OCI-M2 (cell line): ENCODE results near the gene ADAMTS2.

Source experiments
- DNase-seq: peaks from one replicate; lab custom pipeline; 2025; ENCODE audit not compliant: unreplicated experiment; lab: John Stamatoyannopoulos, UW

Gene ADAMTS2

DNA sequence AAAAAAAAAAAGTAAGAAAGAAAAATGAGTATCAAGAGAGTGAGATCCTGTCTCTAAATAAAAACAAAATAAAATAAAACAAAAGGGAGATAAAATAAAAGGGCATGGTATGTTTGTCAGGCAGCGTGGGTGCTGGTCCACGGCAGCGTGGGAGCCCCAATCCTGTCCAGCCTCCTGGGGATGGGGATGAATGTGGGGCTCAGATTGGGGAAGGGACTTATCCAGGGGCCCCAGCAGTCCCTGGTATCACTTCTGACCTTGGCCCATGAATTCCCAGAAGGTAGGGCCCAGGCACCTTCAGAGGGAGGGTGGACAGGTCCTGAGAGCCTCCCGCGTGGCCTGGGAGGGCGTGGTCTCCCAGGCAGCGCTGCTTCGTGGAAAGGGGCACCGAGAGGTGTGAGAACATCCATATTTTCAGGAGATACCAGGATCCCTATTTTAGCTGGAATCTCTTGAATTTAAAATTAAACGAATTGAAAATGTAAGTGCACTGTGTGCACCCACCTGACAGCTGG lies 213.9 kb downstream of the ADAMTS2 start:
- DNase-seq: no peak

DNA sequence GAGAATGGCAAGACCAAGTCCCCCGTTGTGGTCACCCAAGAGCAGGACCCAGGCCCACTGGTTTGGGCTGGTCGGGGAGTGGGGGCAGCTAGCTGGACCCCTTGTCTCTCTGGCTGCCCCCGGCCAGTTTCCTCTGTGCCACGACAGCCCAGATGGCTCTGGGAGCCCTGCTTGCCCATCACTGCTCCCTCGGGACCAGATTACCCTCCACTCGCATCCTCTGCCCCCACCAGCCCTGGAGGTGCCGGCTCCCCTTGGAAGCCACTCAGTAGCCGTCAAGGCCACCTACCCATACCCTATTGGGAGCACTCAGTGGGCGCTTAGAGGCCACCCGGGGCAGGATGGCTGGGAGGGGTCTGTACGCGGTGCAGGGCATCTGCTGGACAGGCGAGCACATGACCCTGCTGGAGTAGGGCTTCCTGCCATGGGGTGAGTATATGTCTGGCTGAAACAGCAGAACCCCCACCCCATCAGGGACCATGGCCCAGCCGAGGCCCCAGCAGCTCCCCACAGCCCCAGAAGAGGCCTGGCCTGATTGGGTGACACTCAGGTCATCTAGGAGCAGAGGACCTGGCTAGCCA lies 215.1 kb downstream of the ADAMTS2 start:
- no peak for DNase-seq

DNA sequence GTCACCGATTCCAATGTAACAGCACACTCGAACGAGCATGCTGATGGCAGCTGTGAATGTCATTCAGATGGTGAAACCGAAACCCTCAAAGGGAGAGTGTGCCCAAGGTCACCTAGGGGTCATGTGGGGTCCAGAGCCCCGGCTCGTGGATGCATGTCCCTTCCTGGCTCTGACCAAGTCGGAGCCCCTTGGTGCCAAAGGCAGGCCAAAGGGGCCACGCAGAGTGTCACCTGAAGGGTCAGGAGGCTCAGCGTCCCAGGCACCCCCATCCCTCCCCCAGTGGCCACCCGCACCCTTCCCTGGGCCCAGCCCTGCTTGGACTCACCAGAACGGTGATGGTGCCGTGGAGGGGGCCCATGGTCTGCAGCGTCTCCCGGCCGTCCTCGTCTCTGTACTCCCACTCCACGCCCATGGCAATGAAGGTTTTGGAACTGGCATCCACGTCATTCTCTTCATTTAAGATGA lies 215.6 kb downstream of the ADAMTS2 start:
- DNase-seq: no peak

DNA sequence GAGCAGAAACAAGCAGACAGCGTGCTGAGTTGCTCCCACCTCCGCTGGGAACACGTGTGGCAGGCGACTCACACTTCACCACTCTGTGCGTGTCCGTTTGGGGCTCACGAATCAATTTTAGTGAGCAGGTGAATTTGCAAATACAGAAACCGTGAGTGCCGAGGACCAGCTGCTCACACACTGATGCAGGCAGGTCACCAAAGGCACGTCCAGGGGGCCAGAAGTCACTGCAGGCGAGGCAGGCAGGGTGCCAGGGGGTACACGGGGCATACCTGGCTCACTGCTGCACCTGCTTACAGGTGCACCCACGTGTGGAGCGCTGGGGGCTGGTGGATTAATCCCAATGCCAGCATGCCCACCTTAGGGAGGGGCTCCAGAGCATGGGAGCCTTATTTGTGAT lies 216.3 kb downstream of the ADAMTS2 start:
- no peak for DNase-seq

DNA sequence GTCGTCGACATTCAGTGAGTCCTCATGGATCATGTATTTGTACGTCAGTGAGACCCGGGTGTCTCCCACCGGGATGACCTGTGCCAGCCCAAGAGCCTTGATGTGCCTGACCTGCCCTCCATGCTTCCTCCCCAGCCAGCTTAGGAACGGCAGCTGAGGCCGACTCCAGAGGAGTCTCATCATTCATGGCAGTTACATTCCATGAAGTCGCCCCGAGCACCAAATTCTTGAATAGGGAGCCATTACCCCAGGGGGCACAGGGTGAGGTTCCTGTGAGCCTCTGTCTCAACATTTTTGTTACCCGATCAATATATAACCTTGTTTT lies 217.3 kb downstream of the ADAMTS2 start:
- DNase-seq: no peak

DNA sequence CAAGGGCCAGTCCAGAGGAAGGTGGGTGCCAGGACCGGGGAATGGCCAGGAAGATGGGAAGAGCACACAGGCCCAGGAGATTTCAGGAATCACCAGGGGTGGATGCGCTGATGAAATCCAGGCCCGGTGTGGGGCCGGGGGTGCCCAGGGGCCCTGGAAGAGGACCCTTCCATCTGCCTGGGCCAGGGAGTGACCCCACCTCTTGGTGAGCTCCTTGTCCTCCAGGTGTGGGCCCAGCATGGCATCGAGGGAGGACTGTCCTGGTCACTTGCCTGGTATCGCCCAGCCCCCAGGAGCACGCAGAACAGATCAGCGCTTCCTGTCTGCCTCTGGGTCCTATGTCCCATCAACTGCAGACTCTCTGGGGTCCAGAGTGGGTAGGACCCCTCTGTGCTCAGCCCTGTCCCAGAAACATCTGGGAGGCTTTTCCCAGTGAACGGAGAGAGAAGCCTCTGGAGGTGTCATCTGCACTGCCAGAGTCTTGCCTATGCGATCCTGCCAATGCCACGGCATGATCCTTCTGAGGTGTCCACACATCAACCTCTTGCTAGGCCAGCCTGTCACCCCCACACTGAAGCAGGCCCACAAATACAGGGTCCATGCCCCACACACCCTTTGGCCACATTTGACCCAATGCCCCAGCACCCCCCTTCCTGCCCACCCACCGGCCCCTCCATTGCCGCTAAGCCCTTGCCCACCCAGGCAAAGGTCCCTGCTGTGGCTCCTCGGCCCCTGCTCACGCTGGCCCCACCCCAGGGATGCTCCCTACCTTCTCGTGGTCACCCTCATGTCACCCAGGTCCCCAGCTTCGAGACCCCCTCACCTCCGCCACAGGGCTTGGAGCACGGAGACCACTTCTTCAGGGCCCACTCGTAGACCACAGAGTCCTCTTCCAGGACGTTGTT lies 217.9 kb downstream of the ADAMTS2 start:
- no peak for DNase-seq

DNA sequence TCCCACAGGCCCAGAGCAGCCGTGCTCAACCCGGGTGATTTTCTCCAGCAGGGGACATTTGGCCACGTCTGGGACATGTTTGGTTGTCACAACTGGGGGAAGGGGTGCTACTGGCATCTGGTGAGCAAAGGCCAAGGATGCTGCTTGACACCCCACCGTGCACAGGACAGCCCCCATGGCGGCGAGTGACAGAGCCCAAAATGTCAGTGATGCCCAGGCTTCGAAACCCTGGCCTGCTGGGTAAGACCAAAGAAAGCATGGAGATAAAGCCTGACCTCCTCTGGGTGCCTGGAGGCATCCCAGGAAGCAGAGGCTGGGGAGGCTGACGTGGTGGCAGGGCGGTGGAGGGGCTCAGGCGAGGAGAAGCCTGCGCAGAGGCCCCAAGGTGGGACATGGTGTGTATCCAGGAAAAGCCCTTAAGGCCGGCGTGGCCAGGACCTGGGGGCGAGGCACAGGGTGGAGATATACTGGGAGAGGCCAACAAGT lies 218.7 kb downstream of the ADAMTS2 start:
- no peak for DNase-seq

DNA sequence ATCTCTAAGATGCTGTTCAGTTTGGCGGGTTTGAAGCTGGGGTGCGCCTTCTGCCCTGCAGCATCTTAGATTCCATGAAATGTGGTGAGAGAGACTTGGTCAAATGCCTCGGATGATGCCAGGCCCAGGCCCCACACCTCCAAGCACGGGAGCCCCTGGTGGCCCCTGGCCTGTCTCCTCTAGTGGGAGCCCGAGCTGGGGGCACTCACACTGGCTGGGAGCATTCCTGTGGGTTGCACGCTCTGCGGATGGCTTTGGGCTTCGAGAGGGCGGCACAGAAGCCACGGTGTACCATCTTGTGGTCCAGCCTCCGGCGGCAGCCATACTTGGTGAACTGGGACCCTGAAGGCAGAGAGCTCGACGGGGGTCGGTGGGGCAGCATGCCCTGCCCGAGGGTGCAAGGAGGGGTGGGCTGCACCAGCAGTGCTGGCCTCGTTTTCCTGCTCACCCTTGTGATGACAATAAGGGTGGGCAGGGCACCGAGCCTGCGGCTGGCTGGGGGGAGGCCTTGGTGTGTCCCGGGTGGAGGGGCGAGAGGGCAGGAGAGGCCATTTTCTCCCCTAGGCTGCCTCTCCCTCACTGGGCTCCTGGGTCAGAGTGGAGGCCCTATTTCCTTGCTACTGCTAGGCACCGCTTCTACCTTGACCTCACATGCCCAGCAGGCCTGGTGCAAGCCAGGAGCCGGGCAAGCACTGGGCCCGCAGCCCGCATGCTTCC lies 219.3 kb downstream of the ADAMTS2 start:
- no peak for DNase-seq

DNA sequence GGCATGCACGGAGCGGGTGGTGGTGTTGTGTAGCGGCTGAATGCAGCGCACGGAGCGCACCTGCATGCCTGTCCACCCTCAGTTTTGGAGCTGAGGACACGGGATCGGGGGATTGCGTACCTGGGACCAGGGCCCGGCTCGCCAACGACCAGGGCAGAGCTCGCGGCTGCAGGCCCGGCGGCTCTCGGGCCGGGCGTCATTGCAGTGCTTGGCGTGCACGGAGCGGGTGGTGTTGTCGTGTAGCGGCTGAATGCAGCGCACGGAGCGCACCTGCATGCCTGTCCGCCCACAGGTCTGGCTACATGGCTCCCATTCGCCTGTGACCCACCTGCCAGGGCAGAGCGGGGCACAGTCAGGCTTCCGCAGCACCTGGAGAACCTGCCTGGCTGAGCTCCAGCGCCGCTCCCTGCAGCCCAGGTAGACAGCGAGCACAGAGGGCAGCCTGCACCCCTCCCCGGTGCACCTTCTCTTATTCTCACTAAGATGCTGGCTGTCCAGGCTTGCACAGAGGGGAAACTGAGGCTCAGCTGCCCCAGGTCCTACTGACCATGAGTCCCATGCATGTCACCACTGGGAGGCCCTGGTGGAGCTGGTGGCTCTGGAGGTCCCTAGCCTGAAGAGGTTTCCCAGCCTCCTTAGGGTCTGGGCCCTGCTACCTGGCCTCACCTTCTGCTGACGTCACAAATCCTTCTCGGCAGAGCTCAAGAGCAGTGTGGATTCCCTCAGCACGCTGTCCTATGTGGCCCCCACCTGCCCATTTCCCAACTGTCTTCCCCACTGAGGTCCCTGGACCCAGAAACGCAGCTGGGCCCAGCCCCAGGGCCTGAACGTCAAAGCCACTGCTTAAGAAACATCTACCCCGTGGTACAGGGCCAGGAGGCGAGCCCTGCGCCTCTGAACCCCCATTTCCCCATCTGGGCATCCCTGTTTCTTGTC lies 220.1 kb downstream of the ADAMTS2 start:
- DNase-seq: no peak

DNA sequence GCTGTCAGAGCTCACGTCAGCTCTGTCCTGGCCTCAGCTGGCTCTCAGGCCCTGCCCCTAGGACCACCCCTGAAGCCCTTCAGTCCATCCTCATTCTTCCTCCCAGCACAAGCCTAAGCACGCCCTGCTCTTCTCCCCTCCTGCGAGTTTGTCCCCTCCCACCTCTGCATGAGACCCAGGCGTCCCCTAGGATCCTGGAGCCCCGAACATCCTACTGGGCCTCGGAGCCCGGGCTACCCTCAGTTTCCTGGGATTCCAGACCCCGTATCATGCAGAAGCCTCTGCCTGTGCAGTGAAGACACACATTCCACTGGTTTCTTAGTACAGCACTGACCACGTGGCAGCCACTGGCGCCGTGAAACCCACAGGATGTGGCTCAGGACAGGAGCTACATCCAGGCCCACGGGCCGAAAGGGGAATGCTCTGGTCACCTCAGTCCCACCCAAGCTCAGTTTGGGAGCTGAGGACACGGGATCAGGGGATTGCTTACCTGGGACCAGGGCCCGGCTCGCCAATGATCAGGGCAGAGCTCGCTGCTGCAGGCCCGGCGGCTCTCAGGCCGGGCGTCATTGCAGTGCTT lies 220.9 kb downstream of the ADAMTS2 start:
- DNase-seq: no peak

DNA sequence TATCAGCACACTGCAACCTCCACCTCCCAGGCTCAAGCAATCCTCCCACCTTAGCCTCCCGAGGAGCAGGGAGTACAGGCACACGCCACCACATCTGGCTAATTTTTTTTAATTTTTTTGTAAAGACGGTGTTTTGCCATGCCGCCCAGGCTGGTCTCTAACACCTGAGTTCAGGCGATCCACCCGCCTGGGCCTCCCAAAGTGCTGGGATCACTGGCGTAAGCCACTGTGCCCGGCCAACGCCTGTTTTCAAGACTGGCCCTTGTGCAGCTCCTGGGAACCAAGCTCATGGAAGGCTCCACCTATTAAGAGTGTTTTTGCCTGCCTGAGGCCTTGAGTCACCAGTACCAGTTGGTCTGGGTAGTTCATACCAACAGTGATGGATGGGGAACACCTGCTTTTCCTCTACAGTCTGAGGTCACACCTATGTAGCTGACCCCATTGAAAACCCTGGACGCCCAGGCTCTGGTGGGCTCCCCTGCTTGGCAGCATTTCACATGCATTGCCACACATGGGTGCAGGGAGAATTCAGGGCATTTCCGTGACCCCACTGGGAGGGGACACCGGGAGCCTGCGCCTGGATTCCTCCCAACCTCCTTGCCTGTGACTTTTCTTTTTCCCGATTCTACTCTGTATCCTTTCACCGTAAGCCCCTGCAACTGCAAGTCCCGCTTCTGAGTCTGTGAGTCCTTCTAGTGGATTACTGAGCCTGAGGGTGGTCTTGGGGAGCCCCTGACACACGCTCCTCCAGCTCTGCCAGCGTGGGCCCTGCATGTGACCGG lies 221.6 kb downstream of the ADAMTS2 start:
- no peak for DNase-seq

DNA sequence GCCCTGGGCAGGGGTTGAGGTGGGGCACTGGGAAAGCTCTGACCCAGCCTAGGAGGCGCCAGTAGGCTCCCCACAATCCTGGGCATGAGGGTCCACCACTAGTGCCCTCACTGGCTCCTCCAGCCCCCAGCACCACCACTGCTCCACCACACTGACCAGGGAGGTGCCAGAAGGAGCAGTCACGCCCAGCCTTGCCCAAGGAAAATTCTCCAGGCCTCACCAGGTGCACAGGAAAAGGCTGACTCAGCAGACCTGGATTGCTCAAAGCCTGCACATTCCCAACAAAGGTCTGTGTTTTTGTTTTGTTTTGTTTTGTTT lies 222.2 kb downstream of the ADAMTS2 start:
- DNase-seq: no peak

DNA sequence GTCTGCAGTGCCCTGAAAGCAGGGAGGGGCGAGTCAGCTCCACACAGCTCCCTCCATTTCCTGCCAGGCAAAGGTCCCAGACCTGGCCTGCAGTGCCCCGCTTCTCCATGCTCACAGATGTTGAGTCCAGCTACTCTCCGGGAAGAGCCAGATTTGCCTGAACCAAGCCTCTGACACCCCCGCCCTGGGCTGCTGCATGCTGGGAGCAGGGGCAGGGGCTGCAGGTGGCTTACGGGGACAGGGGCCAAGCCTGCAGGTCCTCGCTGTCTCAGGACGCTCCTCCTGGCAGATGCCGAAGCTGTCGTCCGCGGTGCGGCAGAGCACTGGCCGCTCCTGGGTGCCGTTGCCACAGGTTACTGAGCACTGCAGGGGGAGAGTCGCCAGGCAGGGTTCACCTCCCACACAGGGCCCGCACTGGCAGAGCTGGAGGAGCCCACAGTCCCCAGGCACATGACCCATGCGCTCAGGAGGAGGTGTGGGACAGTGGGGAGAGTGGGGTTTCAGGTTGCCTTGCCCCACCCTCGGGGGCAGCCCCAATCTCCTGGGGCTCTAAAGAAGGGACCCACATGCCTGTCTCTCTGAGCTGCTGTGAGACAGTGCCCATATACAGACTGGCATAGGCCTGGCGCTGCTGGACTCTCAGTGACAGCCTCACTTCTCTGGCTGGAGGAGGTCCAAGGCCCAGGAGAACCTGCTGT lies 222.7 kb downstream of the ADAMTS2 start:
- DNase-seq: no peak

DNA sequence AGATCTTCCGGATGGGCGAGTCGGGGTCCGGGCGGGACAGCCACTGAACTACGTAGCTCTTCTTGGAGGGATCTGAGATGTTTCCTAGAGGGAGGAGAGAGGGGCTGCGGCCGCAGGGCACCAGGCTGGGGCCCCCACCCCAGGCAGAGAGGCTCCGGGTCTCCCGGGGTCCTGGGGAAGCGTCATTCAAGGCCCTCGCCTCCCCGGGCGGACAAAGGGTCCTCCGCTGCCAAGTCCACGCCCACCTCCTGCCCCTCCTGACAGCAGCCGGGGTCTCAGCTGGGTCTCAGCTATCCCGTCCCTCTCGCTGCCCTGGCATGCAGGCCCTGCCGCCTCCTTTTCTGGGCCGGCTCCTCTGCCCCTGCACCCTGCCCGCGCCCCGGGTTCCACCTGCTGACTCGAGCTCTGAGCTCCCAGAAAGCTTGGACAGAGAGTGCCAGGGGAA lies 223.6 kb downstream of the ADAMTS2 start:
- DNase-seq: no peak

DNA sequence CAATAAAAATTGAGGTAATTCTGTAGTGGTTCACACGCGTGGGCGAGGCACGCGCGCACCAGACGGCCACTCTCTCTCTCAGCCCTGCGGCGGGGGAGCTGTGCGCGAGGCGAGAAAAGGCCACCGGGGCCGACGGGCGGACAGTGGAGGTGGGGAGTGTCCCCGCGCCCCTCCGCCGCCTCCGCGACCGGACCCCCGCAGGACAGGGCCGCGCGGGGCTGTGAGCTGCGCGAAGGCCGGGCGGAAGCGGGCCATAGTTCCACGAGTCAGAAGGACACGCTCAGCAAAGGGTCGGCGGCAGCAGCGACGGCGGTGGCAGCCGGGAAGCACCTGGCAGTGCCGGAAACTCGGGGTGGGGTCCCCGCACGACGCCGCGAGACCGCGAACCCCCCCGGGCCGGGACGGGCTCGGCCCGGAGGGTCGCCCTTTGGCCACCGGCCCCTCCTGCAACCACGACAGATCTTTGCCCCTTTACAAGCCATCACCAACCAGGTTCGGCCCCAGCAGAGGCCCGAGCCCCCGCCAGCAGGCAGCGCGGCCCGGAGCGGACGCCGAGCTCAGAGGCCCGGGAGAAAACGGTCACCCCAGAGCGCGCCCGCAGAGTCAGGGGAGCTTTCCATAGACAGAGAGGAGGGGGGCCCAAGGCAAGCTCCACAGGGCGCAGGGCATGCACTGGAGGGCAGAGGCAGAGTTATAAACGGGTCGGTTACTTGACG lies 224.2 kb downstream of the ADAMTS2 start:
- no peak for DNase-seq

DNA sequence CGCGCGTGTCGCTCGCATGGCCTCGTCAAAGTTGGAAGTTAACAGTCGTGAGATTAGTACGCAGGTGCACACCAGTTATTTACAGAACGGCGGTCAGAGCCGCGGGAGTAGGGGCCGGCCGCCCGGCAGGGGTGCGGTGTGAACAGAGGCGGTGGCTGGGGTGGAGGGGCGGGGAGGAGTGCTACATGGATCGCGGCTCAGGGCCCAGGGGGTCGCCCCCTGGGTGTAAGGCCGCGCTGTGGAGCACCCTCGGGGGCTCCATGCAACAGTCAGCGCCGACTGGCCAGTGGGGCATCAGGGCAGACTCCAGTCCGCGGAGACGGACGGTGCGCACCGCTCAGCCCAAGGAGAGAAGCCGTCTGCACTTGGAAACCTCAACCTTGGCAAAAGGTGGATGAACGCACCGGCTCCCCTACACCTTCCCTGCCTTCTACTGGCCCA lies 224.8 kb downstream of the ADAMTS2 start:
- DNase-seq: no peak

DNA sequence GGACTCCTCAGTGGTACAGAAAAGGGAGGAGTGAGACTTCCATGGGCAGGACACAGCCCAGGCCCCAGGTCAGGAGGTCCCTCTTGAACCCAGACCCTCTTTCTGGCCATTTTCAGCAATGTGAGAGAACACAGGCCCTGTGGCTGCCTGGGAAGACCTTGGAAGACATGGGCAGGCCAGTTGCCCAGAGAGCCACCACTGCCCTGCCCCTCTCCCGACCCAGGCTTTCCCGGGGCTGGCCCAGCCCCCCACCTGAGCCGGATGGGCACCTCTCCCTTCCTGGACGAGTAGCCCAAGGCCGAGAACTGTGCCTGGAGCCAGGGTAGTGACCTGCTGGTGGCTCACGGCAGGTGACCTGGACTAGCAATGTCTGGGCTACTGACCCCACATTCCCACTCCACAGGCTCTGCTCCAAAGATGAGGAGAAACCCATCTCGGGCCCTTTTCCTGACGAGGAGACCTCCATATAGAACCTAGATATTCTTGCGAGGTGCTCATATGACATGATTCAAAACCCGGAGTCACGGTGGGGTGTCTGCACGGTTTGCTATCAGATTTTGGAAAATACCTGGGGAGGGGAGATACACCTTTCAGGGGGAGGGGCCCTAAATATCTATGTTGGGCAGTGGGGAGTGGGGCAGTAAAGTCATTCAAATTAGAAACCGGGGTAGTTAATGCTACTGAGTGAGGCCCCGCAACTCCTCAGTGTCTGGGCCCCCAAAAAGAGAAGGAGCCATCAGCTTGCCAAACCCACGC lies 225.7 kb downstream of the ADAMTS2 start:
- DNase-seq: no peak
